Memory B cell (primary cell): ENCODE data around the gene UCP2.
A peak's percentile ranks its signal among the peaks of the same experiment; 100 is the strongest.
"Not testable (repeated sequence)": the region's sequence is repeated elsewhere in the genome, so short reads cannot be mapped to it uniquely, and the experiment has no call there.

ENCODE experiments used
- ATAC-seq: fragments of 150-1000 bp; cut with Tn5 transposase; 2 replicates; pipeline ENCODE4 v1.10.0; 2021; ENCODE audit warnings: low read depth, mild to moderate bottlenecking, moderate library complexity
- DNase-seq, 2 donors: peaks; one replicate each; pipeline ENCODE4 v3.0.0; 2022; ENCODE audit warnings: low spot score in 2 of 2
- H3K27ac Mint-ChIP-seq: one replicate; pipeline ENCODE4 v1.8.0; 2022; ENCODE audit warnings: mild to moderate bottlenecking, moderate library complexity, mixed read lengths
- H3K27me3 Mint-ChIP-seq: one replicate; pipeline ENCODE4 v1.8.0; 2022; ENCODE audit warnings: mixed read lengths
- H3K36me3 Mint-ChIP-seq: one replicate; pipeline ENCODE4 v1.8.0; 2022; ENCODE audit warnings: mild to moderate bottlenecking, mixed read lengths
- H3K4me1 Mint-ChIP-seq: one replicate; pipeline ENCODE4 v1.8.0; 2022; ENCODE audit warnings: mixed read lengths
- H3K4me3 Mint-ChIP-seq: one replicate; pipeline ENCODE4 v1.8.0; 2022; ENCODE audit warnings: mild to moderate bottlenecking, moderate library complexity, mixed read lengths
- H3K9me3 Mint-ChIP-seq: one replicate; pipeline ENCODE4 v1.8.0; 2022; ENCODE audit warnings: mixed read lengths

The UCP2 gene

GRCh38 chr11:73991471-73992006, 8.9 kb upstream of the UCP2 start:
- Mint-ChIP-seq H3K9me3 (no peaks in the 10 kb centered on the region), H3K36me3 (no peaks in the 10 kb centered on the region), H3K27ac (peak overlapping the region; percentile 91), H3K4me3 (peak overlapping the region; percentile 49), H3K4me1 (peaks cover 24% of the 10 kb centered on the region), H3K27me3 (no peaks in the 10 kb centered on the region)
- no peak for DNase-seq
- ATAC-seq: peak; percentile 40

GRCh38 chr11:73990730-73991129, 8.1 kb upstream of the UCP2 start:
- ATAC-seq: no peak
- Mint-ChIP-seq H3K27me3 (no peaks in the 10 kb centered on the region), H3K4me3 (no peak overlapping the region), H3K36me3 (no peaks in the 10 kb centered on the region), H3K9me3 (no peaks in the 10 kb centered on the region), H3K27ac (no peak overlapping the region), H3K4me1 (peaks cover 21% of the 10 kb centered on the region)
- DNase-seq: no peak

GRCh38 chr11:73989156-73989555, 6.5 kb upstream of the UCP2 start:
- Mint-ChIP-seq H3K27me3 (no peaks in the 10 kb centered on the region), H3K4me3 (no peak overlapping the region), H3K36me3 (no peaks in the 10 kb centered on the region), H3K27ac (no peak overlapping the region), H3K4me1 (peaks cover 17% of the 10 kb centered on the region), H3K9me3 (no peaks in the 10 kb centered on the region)
- ATAC-seq (no peak), DNase-seq (no peak)

- Mint-ChIP-seq H3K4me1 (peaks cover 22% of the 10 kb centered on the region), H3K36me3 (no peaks in the 10 kb centered on the region), H3K27me3 (no peaks in the 10 kb centered on the region), H3K4me3 (no peak overlapping the region), H3K27ac (no peak overlapping the region), H3K9me3 (no peaks in the 10 kb centered on the region)
- ATAC-seq (no peak), DNase-seq (no peak)
These were observed 5.6 kb upstream of the UCP2 start for GRCh38 chr11:73988227-73988626.

- H3K4me3 Mint-ChIP-seq, H3K9me3 Mint-ChIP-seq, H3K27me3 Mint-ChIP-seq, H3K27ac Mint-ChIP-seq, DNase-seq, ATAC-seq: not testable (repeated sequence)
- H3K36me3 Mint-ChIP-seq: peaks cover 16% of the 10 kb centered on the region
- peaks cover 17% of the 10 kb centered on the region for H3K4me1 Mint-ChIP-seq
These were observed 3.0 kb upstream of the UCP2 start for GRCh38 chr11:73985661-73986060.

- ATAC-seq (no peak), DNase-seq (no peak)
- Mint-ChIP-seq H3K27ac (peak overlapping the region; percentile 98), H3K4me1 (peaks cover 25% of the 10 kb centered on the region), H3K9me3 (no peaks in the 10 kb centered on the region), H3K4me3 (peak overlapping the region; percentile 99), H3K27me3 (no peaks in the 10 kb centered on the region), H3K36me3 (peaks cover 27% of the 10 kb centered on the region)
These were observed 1.3 kb upstream of the UCP2 start for GRCh38 chr11:73983741-73984538.

- Mint-ChIP-seq H3K36me3 (peaks cover 33% of the 10 kb centered on the region), H3K4me1 (peaks cover 30% of the 10 kb centered on the region), H3K9me3 (no peaks in the 10 kb centered on the region), H3K27me3 (no peaks in the 10 kb centered on the region), H3K27ac (peak overlapping the region; percentile 98), H3K4me3 (peak overlapping the region; percentile 99)
- ATAC-seq: peak; percentile 64
- peak; percentile 87 to 93 for DNase-seq
These were observed 522 bp upstream of the UCP2 start for GRCh38 chr11:73982990-73983740.

- DNase-seq: no peak
- H3K27me3 Mint-ChIP-seq: no peaks in the 10 kb centered on the region
- peak overlapping the region; percentile 99 for H3K4me3 Mint-ChIP-seq
- no peak for ATAC-seq
- H3K36me3 Mint-ChIP-seq: peaks cover 52% of the 10 kb centered on the region
- H3K9me3 Mint-ChIP-seq: no peaks in the 10 kb centered on the region
- H3K4me1 Mint-ChIP-seq: peaks cover 46% of the 10 kb centered on the region
- peak overlapping the region; percentile 98 for H3K27ac Mint-ChIP-seq
These were observed 1.4 kb downstream of the UCP2 start for GRCh38 chr11:73981051-73981805.

- DNase-seq (peak; percentile 72 to 89), ATAC-seq (peak; percentile 63)
- peaks cover 54% of the 10 kb centered on the region for H3K4me1 Mint-ChIP-seq
- peaks cover 57% of the 10 kb centered on the region for H3K36me3 Mint-ChIP-seq
- no peaks in the 10 kb centered on the region for H3K27me3 Mint-ChIP-seq
- no peaks in the 10 kb centered on the region for H3K9me3 Mint-ChIP-seq
- H3K27ac Mint-ChIP-seq: peak overlapping the region; percentile 98
- peak overlapping the region; percentile 99 for H3K4me3 Mint-ChIP-seq
These were observed 2.4 kb downstream of the UCP2 start for GRCh38 chr11:73980001-73980961.

GRCh38 chr11:73978576-73979086, 4.0 kb downstream of the UCP2 start:
- ATAC-seq: no peak
- Mint-ChIP-seq H3K36me3 (peaks cover 66% of the 10 kb centered on the region), H3K4me1 (peaks cover 62% of the 10 kb centered on the region), H3K4me3 (peak overlapping the region; percentile 99), H3K27me3 (no peaks in the 10 kb centered on the region), H3K27ac (peak overlapping the region; percentile 98), H3K9me3 (no peaks in the 10 kb centered on the region)
- no peak for DNase-seq

GRCh38 chr11:73977856-73978519, 4.7 kb downstream of the UCP2 start:
- no peak for DNase-seq
- H3K36me3 Mint-ChIP-seq: peaks cover 67% of the 10 kb centered on the region
- H3K27ac Mint-ChIP-seq: peak overlapping the region; percentile 98
- no peaks in the 10 kb centered on the region for H3K9me3 Mint-ChIP-seq
- H3K27me3 Mint-ChIP-seq: no peaks in the 10 kb centered on the region
- peaks cover 64% of the 10 kb centered on the region for H3K4me1 Mint-ChIP-seq
- peak overlapping the region; percentile 99 for H3K4me3 Mint-ChIP-seq
- no peak for ATAC-seq

GRCh38 chr11:73976451-73977151, 6.0 kb downstream of the UCP2 start:
- Mint-ChIP-seq H3K27me3 (no peaks in the 10 kb centered on the region), H3K27ac (peak overlapping the region; percentile 98), H3K4me3 (peak overlapping the region; percentile 35), H3K9me3 (no peaks in the 10 kb centered on the region), H3K4me1 (peaks cover 70% of the 10 kb centered on the region), H3K36me3 (peaks cover 60% of the 10 kb centered on the region)
- no peak for DNase-seq
- ATAC-seq: no peak
